HG02623 (cell line): ENCODE results near the gene PPIL6.

Experiments used
- ATAC-seq: cut with Tn5 transposase; IDR thresholded peaks from one replicate; pipeline ENCODE4 v1.9.1; 2021; ENCODE audit warnings: moderate library complexity; ENCODE audit not compliant: unreplicated experiment

PPIL6 gene

DNA sequence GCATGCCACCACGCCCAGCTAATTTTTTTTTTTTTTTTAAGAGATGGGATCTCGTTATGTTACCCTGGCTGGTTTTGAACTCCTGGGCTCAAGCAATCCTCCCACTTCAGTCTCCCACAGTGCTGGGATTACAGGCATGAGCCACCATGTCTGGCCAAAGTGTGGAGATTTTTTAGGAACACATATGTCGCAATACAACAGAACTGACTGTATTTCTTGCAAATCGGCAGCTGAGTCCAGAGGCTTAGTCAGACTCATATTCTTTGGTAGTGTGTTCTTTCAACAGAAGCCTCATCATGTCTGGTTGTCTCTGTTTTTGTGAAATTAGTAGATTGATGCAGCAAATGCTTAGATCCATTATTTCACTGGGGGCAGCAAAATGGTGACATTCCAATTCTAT is 34.2 kb downstream of the PPIL6 start:
- ATAC-seq = no peak

GRCh38 chr6:109397020-109397419 is 43.4 kb downstream of the PPIL6 start:
- ATAC-seq = no peak

DNA sequence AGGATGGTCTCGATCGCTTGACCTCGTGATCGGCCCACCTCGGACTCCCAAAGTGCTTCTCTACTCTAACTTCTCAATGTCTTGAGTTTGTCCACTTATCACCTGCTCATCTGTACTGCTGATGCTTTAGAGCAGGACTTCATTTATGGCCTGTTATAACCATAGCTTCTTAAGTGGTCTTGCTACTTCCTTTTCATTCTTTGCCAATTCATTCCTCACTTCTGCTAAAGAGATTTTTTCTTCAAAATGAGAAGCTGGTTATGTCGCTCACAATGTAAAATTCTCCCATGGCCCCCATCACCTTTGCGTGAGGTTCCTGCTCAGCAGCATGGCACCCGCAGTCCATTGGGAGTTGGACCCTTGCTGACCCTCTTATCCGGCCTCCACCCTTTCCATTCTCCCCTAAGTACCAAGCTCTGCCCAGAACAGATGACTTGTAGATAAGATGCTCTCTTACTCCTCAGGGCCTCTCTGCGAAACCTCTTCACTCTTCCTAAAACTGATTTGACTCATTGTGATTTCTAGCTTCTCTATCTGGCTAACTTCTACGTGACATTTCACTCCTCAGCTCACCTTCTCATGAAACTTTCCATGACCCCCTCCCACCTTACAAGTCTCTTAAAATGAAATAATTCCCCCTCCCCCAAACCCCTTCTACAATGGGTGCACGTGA is 44.2 kb downstream of the PPIL6 start:
- ATAC-seq = no peak

GRCh38 chr6:109393886-109394281 is 46.5 kb downstream of the PPIL6 start:
- ATAC-seq = no peak

DNA sequence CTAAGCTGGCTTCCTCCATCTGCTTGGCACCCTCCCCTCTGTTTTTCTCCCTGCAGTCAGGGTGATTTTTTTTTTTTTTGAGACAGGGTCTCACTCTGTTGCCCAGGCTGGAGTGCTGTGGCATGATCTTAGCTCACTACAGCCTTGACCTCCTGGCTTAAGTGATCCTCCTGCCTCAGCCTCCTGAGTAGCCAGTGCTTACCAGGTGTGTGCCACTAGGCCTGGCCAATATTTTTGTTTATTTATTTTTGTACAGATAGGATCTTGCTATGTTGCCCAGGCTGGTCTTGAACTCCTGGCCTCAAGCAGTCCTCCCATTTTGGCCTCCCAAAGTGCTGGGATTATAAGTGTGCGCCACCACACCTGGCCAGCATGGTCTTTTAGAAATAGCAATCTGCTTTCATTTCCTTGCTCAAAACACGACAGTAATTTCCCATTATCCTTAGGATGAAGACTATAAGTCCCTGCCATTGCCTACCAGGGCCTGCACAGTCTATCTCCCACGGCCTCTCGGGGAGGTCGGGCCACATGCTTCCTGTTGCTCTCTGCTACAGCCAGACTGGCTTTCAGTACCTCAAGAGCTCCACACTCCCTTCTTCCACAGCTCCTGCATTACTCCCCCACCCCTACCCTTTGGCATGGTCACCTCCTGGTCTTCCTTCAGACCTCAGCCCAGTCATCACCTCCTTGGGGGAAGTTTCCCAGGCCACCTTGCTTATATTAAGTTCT is 47.1 kb downstream of the PPIL6 start:
- no peak for ATAC-seq

- no peak for ATAC-seq
These were observed 50.7 kb downstream of the PPIL6 start for GRCh38 chr6:109389650-109390274.

- ATAC-seq = no peak
These were observed 52.2 kb downstream of the PPIL6 start for GRCh38 chr6:109388265-109388664.

DNA sequence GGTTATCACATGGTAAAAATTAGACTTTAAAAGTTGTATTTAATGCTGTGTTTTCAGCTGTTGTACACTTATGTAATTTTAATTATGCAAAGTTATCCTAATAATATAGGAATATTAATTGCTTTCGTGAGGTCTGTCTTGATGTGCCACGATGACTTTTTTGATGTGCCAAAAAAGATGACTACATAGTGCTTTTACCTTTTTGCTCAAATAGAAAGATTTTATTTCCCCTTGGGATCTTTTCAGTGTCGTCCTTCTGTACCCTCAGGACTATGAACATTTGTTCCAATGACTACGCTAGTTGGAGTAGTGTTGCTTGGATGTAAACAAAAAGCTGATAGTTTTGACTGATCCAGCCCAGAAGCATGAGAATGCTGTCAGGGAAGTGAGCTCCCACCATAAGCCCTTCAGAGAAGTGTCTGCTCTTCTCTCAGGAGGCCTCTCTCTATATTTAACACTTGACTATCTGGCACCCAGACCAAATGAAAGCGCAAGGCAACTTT is 56.9 kb downstream of the PPIL6 start:
- ATAC-seq = no peak

GRCh38 chr6:109382576-109383437 is 57.6 kb downstream of the PPIL6 start:
- ATAC-seq = peak; percentile 59

GRCh38 chr6:109381747-109382575 is 58.5 kb downstream of the PPIL6 start, which contains the start of gene CD164:
Gene CD164, minus strand, starts transcription at chr6:109382467. Its CDS starts 89 bp downstream, at chr6:109382378.
- ATAC-seq = peak; percentile 42

- ATAC-seq = no peak
These were observed 59.2 kb downstream of the PPIL6 start for GRCh38 chr6:109381061-109381746.

- ATAC-seq = no peak
These were observed 60.7 kb downstream of the PPIL6 start for GRCh38 chr6:109379711-109380110.

DNA sequence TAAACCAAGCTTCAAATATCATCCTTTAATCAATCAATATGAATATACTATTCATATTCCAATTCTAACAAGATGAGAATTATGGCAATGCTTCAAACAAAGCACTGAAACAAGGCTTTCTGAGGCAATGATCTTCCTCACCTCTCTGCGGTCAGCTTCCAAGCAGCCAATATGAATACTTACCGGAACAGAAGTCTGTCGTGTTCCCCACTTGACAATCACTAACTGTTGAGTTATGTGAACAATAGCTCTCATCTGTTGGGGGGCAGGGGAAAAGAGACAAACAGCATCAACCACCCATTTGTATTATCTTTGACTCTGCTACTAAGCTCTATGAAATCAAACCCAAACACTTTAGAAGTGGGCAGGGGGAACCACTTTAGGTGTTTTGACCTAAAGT is 62.7 kb downstream of the PPIL6 start:
- ATAC-seq = no peak

GRCh38 chr6:109374326-109374892 is 66.0 kb downstream of the PPIL6 start:
- ATAC-seq = no peak

- peak; percentile 95 for ATAC-seq
These were observed 66.7 kb downstream of the PPIL6 start for GRCh38 chr6:109373762-109374161.

DNA sequence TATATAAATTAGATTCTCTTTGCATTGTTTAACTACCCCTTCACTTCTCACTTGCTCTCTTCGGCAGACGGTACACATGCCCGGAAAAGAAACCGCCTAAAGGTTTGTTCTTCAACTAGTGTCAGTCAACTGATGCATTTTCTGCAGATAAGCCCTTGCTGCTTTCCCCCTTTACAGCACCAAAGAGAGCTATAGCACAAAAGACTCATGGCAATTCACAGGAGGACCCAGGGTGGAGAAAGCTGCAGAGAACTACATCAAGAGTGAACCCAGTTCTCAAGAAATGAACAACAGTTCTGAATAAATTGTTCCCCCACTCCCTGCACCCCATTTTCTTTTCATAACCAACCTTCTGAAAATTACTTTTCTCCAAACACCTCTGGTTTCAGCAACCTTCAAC is 67.1 kb downstream of the PPIL6 start:
- peak; percentile 8 for ATAC-seq

GRCh38 chr6:109372130-109372529 is 68.3 kb downstream of the PPIL6 start:
- ATAC-seq = no peak

- no peak for ATAC-seq
These were observed 69.6 kb downstream of the PPIL6 start for GRCh38 chr6:109370792-109371191.

DNA sequence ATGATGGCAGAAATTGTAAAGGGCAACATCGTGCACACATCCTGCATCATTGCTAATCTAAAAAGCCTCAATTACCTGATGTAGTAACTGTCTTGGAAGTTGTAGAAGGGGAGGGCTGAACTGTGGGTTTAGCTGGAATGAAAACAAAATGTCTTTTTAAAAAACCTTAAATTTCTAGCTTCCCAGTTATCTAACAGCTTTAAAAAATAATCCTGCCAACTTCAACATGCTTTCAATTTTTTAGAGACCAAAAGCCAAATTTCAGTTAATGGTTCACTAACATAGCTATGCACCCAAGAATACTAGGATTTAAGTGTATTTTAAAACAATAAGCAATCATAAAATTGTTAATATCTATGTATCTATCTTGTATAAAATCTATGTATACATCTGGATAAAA is 70.1 kb downstream of the PPIL6 start:
- no peak for ATAC-seq
